GM18907 (cell line): ENCODE results near the gene LIN37.
A peak's percentile ranks its signal among the peaks of the same experiment; 100 is the strongest.

Experiments
- ATAC-seq: cut with Tn5 transposase; IDR thresholded peaks from one replicate; pipeline ENCODE4 v1.9.1; 2021; ENCODE audit warnings: mild to moderate bottlenecking, moderate library complexity; ENCODE audit not compliant: unreplicated experiment

Gene LIN37

DNA sequence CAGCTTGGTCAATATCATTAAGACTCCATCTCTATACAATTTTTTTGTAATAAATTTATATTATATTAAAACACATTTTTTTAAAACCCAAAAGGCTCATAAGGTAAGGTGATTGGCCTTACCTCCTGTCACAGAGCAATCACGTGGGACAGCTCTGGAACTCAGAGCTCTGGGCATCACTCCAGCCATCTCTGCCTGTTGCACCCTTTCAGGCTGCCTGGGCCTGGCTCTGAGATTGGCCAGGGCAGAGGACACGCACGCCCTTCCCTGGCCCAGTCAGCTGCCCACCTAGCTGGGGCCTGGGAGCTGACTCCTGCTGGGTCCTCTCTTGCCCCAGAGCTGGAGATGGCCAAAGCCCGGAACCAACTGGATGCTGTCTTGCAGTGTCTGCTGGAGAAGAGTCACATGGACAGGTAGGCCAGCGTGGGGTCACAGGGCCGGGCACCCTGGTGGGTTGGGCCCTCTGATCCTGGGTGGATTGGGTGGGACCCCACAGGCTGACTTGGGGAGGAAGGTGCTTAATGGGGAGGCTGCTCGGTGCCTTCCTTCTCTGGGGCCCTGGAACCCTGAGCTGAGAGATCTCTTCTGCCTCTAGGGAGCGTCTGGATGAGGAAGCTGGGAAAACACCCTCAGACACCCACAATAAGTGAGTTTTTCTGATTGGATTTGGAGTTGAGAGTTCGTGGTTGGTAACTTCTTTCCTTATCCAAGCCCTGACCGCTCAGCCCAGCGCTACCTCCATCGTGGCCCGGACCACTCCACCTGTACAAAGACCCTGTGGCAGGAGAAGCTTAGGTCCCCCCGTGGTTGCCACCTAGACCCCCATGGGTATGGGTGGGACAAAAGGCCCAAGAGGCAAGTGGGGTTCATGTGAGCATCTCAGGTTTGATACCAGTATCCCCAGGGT, 3.7 kb downstream of the LIN37 start:
- ATAC-seq: no peak

DNA sequence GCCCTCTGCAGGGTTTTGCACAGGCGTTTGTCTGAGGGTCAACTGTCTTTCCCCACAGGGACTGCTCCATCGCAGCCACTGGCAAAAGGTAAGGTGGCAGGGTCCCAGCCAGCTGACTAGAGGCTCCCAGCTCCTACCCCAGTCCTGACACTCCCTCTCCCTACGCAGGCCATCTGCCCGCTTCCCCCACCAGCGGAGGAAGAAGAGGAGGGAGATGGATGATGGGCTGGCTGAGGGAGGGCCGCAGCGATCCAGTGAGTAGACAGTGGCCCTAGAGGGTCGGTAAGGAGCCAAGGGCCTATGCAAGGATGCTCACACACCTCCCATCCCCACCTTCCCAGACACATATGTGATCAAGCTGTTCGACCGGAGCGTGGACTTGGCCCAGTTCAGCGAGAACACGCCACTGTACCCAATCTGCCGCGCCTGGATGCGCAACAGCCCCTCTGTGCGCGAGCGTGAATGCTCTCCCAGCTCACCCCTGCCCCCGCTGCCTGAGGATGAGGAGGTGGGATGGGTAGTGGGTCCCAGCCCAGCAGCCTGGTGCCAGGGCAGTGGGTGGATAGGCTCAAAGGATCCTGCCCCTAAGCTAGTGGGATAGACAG, 4.5 kb downstream of the LIN37 start:
- ATAC-seq: no peak

DNA sequence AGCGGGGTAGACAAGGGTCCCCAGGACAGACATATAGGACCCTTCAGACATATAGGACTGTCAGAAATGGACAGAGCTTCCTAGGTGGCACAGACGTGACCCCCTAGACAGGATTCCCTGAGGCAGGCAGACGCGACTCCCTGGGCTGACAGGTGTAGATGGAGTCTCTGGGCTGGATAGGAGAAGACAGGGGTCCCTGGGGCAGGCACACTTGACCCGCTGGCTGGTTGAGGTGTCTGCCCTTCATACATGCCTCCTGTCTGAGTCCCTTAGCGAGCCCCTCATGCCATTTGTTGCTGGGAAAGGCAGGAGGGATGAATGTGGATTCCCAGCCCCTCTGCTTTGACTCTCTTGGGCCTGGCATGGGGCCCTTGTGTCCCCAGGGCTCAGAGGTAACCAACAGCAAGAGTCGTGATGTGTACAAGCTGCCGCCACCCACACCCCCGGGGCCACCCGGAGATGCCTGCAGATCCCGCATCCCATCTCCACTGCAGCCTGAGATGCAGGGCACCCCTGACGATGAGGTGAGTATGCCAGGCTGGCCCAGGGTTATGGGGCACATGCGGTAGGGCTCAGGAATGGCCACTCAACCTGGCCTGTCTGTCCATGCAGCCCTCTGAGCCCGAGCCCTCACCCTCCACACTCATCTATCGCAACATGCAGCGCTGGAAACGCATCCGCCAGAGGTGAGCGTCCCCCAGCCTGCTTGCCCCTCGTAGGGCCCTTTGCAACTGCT, 5.4 kb downstream of the LIN37 start:
- no peak for ATAC-seq

DNA sequence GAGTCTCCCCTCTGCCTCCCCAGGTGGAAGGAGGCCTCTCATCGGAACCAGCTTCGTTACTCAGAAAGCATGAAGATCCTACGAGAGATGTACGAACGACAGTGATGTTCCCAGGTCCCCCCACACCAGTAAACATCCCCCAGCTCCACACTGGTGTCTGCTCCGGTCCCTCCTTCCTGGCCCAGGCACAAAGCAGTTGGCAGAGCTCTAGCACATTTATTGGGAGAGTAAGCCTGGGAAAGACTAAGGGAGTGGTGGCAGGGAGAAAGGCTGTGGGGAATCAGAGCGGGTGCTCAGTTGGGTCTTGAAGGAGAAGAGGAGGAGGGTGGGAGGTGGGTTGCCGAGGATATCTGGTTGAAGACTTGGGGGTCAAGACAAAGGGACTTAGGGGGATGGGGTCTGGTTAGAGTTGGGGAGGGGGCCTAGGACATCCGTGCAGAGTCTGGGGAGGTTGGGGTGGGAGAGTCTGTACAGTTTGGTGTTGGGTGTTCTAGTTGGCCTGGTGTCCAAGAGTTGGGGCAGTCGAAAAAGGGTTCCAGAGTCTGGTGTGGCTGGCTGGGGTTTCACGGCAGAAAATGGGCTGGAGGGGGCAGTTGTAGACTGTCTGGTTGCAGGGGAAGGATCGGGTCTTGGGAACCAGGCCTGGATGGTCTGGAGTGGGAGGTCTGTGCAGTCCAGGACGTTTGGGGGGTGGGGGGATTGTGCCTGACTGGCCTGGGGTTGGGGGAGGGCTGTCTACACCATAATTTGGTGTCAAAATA, 6.2 kb downstream of the LIN37 start:
- no peak for ATAC-seq

DNA sequence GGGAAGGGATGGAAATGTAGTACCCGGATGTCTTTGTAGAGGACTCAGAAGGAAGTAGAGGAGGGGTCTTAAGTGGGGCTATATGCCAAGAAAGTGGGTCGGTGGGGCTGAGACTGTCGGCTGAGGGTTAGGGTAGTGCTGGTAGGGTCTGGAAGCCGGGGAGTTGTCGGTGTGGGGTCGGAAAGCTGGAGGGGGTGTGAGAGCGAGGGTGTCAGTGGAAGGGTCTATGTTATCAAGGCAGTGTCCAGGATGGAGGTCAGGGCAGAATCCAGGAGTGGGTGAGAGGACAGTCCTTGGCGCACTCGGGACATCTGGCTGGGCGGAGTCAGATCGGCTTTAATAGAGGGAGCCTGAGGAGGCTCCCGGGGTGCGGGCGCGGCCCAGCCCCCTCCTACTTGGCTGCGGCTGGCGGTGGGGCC, 6.8 kb downstream of the LIN37 start:
- no peak for ATAC-seq

DNA sequence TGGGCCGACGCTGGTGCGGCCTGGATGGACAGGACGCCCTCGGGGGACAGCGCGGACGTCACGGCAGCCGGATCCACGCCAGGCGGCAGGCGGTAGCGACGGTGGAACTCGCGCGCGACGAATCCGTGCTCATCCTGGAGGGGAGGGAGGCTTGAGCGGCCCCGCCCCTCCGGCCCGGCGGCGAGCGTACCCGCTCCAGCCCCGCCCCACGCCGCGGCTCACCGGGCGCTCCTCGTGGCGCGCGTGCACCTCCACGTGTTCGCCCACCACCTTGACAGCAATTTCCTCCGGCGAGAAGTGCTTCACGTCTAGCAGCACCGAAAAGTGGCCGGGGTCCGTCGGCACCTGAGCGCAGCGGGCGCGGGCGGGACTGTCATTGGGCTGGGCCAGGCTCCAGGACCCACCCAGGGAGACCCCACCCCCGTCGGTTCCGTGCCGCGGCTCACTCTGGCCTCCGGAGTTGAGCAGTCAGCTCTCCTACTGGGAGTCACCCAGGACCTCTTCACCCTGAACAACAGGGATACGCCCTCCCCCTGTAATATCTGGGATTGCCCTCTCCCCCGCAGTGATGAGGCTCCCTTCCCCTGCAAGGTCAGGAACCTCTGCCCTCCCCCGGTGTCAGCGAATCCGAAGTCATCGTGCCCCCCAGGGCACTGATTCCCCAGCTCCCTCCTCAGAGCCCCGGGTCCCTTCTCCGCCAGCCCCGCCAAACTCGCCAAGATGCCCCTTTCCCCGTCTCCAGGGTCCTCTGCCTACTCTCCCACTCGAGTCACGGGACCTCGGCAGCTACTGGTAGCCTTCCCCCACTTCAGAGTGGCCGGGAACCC, 7.4 kb downstream of the LIN37 start:
- no peak for ATAC-seq

DNA sequence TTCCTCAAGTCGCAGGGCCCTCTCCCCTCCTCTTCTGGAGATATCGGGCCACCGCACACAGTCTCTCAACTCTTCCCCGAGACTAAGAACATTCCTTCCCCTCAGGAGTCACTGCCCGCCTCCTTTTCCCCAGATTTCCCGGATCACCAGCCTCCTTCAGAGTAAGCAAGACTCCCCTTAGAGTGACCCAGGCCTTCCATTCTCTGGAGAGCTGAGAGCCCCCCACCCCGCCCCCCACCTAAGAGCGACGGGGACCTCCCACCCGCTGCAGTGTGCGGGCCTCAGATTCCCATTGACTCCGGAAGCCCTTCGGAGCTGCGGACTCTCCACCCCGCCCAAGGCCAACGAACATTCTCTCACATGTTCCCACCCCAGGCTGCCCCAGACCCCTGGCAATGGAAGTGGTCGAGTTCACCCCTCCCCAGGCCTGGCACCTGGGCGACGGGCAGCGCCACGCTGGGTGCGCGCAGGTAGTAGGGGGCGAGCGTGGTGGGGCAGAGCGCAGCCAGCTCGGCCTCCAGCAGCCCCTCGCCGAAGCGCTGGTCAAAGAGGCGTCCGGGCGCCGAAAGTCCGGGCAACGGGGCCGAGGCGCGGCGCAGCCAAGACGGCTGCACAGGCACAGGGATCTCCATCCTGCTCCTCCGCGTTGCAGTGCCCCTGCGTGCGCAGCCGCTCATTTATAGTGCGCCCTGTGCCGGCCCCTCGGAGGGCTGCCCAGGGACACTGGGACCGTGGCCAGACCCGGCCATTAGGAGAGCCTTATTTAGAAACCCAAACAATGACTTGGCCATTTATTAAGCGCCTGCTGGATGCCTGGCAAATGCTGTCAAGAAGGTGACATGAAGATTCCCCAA, 8.2 kb downstream of the LIN37 start, which contains the start of gene HSPB6:
TSS of gene HSPB6 (minus strand) at position 653 of the 854 bp plus-strand sequence. CDS start at position 632, 21 bp downstream.
- ATAC-seq: no peak

DNA sequence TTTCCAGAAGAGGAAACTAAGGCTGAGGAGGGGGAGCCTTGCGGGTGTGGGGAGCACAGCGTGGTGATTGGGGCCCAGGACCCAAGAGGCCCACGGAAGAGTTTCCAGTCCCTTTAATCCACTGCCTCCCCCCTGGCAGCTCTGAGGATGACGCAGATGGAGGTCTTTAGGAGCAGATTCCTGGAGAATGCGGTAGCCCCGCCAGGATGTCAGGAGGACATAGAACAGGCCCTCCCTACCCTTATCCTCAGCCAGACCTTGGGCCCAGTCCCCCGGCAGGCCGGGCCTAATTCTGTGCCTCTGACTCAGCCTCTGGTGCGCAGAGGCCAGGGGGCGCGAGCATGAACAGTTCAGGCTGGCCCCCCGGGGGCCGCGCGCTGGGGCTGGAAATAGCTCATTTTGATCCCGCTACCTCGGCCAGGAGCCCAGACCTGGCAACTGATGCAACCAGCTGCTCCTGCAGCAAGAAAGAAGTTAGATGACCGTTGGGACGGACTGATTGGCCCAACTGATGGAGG, 8.9 kb downstream of the LIN37 start:
- ATAC-seq: peak; percentile 4

DNA sequence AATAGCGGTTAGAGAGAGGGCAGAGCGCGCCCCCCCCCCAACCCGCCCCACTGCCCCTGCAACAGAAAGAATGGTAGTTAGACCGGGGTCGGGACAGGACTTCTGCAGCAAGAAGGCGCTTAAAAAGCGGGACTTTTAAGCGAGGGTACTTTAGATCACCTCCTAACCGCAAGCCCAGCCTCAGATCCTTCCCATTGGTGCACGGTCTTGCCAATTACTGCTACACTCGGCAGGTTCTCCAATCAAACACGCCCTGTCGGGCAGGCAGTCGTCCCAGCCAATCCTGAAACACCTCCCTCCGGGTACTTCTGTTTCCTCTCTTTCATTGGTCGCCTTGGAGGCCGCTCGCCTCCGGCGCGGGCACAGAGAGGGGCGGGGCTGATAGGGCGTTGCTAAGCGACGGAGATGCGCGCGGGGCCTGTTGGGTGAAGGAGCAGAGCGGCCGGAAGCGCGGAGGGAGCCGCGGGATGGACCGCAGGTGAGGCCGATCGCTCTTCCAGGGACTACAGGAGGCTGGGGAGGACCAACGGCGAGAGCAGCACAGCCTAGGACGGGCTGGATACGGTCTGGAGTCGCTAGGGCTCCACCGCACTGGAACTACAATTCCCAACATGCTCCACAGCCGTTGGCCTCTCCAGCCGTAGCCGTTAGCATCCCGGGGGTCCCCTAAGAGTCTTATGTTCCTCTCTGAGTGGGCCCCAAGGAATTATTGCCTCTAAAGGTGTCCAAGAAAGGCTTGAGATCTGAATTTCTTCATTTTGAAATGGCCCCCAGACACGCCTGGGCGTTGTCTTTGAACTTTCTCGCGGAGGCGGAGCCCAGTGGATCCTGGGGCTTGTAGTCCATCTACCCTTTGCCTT, 9.6 kb downstream of the LIN37 start, which contains the start of gene PROSER3:
TSS of gene PROSER3 (plus strand) at position 428 of the 860 bp plus-strand sequence. CDS start at position 468, 40 bp downstream.
- peak; percentile 93 for ATAC-seq

DNA sequence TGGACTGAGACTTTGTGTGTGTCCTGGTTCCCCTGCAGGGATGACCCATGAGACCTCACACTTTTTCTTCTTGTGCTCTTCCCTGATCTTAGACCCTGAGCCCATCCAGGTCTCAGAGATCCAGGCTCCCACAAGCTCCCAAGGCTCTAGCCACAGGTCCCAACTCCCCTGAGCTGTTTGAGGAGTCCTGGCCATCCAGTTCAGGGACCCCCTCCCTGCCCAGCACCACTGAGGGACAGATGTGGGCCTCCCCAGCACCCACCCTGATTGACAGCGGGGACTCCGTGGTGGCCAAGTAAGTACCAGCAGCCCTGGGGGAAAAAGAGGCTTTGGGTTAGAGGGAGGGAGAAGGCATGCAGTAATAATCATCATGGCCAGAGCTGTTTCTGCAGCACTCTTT, 11.3 kb downstream of the LIN37 start:
- ATAC-seq: no peak

DNA sequence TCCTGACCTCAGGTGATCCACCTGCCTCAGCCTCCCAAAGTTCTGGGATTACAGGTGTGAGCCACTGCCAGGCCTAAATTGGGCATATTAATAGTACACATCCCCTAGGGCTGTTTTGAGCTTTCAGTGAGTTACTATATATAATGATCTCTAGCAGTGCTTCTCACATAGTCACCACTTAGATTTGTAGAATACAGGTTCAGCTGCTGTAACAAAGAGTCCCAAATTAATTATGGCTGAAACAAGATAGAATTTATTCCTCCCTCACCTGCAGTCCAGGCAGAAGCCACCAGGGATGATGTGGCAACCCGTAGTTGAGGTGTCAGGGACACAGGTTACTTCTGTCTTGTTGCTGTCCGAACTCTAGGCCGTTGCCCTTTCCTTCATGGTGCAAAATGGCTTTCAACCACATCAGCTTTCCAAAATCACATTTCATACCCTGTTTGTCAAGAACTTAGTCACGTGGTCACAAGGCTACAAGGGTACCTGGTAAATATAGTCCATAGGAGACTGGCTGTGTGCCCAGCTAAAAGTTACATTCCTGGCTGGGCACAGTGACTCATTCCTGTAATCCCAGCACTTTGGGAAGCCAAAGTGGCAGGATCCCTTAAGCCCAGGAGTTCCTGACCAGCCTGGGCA, 12.5 kb downstream of the LIN37 start:
- no peak for ATAC-seq

DNA sequence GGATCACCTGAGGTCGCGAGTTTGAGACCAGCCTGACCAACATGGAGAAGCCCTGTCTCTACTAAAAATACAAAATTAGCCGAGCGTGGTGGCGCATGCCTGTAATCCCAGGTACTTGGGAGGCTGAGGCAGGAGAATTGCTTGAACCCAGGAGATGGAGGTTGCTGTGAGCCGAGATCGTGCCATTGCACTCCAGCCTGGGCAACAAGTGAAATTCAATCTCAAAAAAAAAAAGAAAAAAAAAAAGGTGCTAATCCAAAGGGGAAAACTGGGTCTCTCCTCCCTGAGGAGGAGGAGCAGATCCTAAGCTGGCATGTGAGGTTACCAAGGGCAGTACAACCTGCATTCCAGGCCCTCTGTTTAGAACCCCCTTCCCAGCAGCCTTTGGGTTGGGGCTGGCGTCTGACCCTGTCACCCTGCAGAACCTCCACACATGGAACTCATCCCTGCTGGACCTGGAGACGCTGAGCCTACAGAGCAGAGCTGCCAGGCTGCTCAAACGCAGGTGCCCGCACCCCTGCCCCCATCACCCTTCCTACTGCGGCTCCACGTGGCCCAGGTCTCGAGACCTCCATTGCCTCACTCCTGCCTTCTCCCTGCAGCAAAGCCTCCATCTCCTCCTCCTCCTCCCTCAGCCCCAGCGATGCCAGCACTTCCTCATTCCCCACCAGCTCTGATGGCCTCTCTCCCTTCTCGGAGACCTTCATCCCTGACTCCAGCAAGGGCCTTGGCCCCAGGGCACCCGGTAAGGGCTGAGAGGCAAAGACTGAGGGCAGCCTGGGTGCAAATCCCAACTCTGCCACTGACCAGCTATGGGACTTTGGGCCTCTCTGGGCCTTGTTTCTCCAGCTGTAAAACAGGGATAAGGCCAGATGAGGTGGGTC, 16.3 kb downstream of the LIN37 start:
- ATAC-seq: no peak

DNA sequence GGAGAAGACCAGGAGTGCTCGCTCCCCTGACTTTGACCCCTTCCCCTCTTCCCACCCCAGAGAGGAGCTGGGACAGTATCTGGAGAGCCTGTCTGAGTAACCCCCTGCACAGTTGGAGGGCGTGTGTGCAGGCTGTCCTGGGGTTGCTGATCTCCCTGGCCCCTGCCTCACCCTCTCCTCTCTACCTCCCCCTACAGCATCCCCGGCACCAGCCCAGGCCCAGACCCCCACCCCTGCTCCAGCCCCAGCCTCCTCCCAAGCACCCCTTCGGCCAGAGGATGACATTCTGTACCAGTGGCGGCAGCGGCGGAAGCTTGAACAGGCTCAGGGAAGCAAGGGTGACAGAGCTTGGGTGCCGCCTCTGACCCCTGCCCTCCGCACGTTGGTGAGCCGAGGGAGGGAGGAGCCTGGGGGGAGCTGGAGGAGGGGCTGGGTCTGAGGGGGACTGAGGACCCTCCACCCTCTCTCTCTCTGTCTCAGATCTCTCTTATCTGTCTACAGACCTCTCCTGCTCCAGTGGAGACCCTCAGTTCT, 18.3 kb downstream of the LIN37 start:
- ATAC-seq: no peak

DNA sequence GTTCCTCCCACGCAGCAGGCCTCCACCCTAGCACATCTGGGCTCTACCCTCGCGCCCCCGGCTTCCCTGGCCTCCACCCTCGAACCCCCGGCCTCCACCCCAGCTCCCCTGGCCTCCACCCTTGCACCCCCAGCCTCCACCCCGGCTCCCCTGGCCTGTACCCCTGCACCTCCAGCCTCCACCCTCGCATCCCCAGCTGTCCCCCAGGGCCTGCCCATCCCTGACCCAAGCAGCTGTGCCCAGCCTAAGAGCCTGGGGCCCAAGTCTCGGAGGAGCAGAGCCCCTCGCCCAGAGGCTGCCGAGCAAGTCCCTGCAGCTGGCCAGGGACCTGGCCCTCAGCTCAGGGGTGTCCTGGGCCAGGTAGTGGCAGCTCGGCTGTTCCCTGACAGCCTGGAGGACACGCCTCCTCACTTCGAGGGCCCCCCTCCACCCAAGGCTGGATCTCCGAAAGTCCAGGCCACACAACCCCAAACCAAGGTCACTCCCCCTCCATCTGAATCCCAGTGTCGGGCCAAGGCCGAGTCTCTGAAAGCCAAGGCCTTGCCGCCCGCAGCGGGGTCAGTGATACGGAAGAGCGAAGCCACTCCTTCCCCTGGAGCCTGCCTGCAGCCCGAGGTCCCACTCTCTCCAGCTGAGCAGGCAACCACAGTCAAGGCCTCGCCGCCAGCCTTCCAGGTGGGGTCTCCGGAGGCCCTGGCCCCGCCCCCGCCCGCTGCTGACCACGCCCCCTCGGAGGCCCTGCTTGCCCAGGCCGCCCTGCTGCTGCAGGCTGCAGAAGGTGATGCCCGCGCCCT, 19.1 kb downstream of the LIN37 start:
- no peak for ATAC-seq

DNA sequence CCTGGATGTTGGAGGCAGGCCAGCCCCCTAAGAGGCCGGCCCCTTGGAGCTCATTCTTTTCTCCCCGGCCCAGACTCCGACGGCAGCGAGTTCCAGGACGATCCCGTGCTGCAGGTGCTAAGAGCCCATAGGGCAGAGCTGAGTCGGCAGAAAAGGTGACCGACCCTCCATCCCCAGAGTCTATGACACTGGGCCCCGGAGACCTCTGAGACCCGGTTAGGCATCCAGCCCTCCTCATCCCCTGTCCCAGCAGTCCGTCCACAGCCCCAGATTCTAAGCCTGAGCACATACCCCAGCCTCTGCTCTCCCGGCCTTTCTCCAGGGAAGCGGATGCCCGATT, 19.7 kb downstream of the LIN37 start:
- no peak for ATAC-seq
